GM10248 (cell line): ENCODE results near the gene AP5S1.

Experiments
- CTCF ChIA-PET: fragments of 300-600 bp; sonication (Branson Sonifier 250); formaldehyde crosslinking; extraction: SDS; loops from one replicate; lab custom pipeline; 2021; ENCODE audit warnings: antibody characterized with exemption; lab: Yijun Ruan, JAX
- POLR2A ChIA-PET: fragments of 350-650 bp; sonication (Branson Sonifier 250); formaldehyde crosslinking; extraction: SDS; loops from one replicate; lab custom pipeline; 2020; ENCODE audit warnings: antibody characterized with exemption; lab: Yijun Ruan, JAX
- DNase-seq: peaks from one replicate; pipeline ENCODE4 v3.0.0; 2012; ENCODE audit errors: extremely low spot score
- TF ChIP-seq, protein P1 (sequence below): IDR thresholded peaks from 2 replicates; pipeline ENCODE4 v1.5.1; 2012; ENCODE audit warnings: mild to moderate bottlenecking, low read depth; ENCODE audit errors: extremely low read depth, missing control alignments, control extremely low read depth

The AP5S1 gene

GRCh38 chr20:3794701-3795420 is 25.5 kb upstream of the AP5S1 start:
- ChIA-PET CTCF (interaction anchor here (0.6 to 1.8 kb wide), 4 partner anchors 9 to 297 kb away, joined by 3 to 9 read pairs (median 4); partner anchors contain the start of gene CENPB), POLR2A (no interaction called here)
- DNase-seq = no peak
- TF ChIP-seq, protein P1, sequence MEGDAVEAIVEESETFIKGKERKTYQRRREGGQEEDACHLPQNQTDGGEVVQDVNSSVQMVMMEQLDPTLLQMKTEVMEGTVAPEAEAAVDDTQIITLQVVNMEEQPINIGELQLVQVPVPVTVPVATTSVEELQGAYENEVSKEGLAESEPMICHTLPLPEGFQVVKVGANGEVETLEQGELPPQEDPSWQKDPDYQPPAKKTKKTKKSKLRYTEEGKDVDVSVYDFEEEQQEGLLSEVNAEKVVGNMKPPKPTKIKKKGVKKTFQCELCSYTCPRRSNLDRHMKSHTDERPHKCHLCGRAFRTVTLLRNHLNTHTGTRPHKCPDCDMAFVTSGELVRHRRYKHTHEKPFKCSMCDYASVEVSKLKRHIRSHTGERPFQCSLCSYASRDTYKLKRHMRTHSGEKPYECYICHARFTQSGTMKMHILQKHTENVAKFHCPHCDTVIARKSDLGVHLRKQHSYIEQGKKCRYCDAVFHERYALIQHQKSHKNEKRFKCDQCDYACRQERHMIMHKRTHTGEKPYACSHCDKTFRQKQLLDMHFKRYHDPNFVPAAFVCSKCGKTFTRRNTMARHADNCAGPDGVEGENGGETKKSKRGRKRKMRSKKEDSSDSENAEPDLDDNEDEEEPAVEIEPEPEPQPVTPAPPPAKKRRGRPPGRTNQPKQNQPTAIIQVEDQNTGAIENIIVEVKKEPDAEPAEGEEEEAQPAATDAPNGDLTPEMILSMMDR = no peak

DNA sequence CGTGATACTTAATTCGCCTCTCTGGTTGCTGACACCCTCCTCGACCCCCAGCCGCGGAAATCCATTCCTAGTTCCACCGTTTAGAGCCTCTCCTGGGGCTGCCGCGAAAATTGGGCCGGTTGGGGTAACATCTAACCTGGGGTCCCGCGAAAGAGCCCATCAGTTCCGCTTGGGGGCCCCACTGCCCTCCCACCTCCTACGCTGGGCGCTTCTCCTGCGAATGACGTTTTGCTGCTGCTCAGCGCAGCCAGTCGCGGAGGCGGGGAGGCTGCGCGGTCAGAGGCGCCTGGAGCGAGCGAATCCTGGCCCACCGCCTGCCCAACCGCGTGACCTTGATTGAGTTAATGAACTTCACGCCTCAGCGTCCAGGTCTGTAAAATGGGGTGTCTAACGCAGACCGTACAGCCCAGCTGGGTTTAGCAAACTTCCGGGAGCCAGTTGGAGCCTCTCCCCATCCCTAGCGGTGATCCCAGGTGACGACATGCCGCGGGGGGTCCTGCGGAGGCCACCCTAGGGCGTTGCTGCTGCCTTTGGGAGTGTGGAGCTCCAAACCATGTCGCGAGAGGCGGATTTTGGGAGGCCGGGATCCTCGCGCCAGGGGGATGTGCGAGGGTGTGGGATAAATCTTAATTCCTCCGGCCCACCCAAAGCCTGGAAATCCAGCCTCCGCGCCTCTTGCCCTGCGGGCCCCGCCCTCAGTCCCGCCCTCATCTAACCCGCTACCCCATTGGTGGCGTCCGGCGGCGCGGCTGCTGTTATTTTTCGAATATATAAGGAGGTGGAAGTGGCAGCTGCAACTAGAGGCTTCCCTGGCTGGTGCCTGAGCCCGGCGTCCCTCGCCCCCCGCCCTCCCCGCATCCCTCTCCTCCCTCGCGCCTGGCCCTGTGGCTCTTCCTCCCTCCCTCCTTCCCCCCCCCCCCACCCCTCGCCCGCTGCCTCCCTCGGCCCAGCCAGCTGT is 24.6 kb upstream of the AP5S1 start, which contains the start of gene CDC25B:
TSS of gene CDC25B (plus strand) at position 800 of the 958 bp plus-strand sequence. CDS start 222 bp downstream, outside the sequence.
- POLR2A ChIA-PET = interaction anchor here (0.6 kb wide), 2 partner anchors 9 to 22 kb away, joined by 3 to 6 read pairs; no protein-coding TSS in a partner anchor
- CTCF ChIA-PET = interaction anchor here (1.0 to 1.8 kb wide), 6 partner anchors 9 to 289 kb away, joined by 3 to 9 read pairs (median 4); partner anchors contain the start of genes AP5S1 and CENPB
- TF ChIP-seq, protein P1 = no peak
- DNase-seq = peak; percentile 92

GRCh38 chr20:3796477-3797225 is 23.7 kb upstream of the AP5S1 start:
- DNase-seq = no peak
- ChIA-PET CTCF (interaction anchor here (1.2 to 1.8 kb wide), 3 partner anchors 22 to 288 kb away, joined by 3 to 9 read pairs (median 4); no protein-coding TSS in a partner anchor), POLR2A (no interaction called here)
- TF ChIP-seq, protein P1 = no peak

- POLR2A ChIA-PET = no interaction called here
- TF ChIP-seq, protein P1 = no peak
- CTCF ChIA-PET = no interaction called here
- DNase-seq = no peak
Observed at GRCh38 chr20:3797226-3797545, 23.2 kb upstream of the AP5S1 start.

- ChIA-PET POLR2A (no interaction called here), CTCF (no interaction called here)
- TF ChIP-seq, protein P1 = no peak
- DNase-seq = peak; percentile 61
Observed at GRCh38 chr20:3797592-3798372, 22.6 kb upstream of the AP5S1 start.
